Smooth muscle cell (in vitro differentiated cells): ENCODE data around the gene FHIT. TPM values are rescaled to one million over a fixed set of nuclear protein-coding genes. Genes with fewer than 3 reads are reported as not detected.

Experiments used
- DNase-seq: peaks from one replicate; lab custom pipeline; 2025; ENCODE audit not compliant: unreplicated experiment; lab: John Stamatoyannopoulos, UW
- H2AFZ ChIP-seq: fragments of 200-600 bp; sonication (generic); 2 replicates; pipeline ENCODE4 v1.6.0; 2016; ENCODE audit warnings: antibody characterized with exemption, low read depth, mild to moderate bottlenecking
- H3F3A ChIP-seq: fragments of 200-600 bp; sonication (generic); 2 replicates; pipeline ENCODE4 v1.6.0; 2017; ENCODE audit warnings: antibody characterized with exemption, low read depth
- H3K27ac ChIP-seq: fragments of 200-600 bp; sonication (generic); 2 replicates; pipeline ENCODE4 v1.5.1; 2016; ENCODE audit warnings: low read depth, mild to moderate bottlenecking
- H3K27me3 ChIP-seq: fragments of 200-600 bp; sonication (generic); 2 replicates; pipeline ENCODE4 v1.6.1; 2016; ENCODE audit warnings: low read depth, mild to moderate bottlenecking
- H3K36me3 ChIP-seq: fragments of 200-600 bp; sonication (generic); 2 replicates; pipeline ENCODE4 v1.5.1; 2016; ENCODE audit warnings: low read depth
- H3K4me1 ChIP-seq: fragments of 200-600 bp; sonication (generic); 2 replicates; pipeline ENCODE4 v1.5.1; 2016; ENCODE audit warnings: low read depth
- H3K4me2 ChIP-seq: fragments of 200-600 bp; sonication (generic); 2 replicates; pipeline ENCODE4 v1.6.0; 2016; ENCODE audit warnings: mild to moderate bottlenecking
- H3K4me3 ChIP-seq: fragments of 200-600 bp; sonication (generic); 2 replicates; pipeline ENCODE4 v1.5.1; 2016; ENCODE audit warnings: mild to moderate bottlenecking
- H3K79me2 ChIP-seq: fragments of 200-600 bp; sonication (generic); 2 replicates; pipeline ENCODE4 v1.6.0; 2016; ENCODE audit warnings: low read depth, mild to moderate bottlenecking
- H3K9ac ChIP-seq: fragments of 200-600 bp; sonication (generic); 2 replicates; pipeline ENCODE4 v1.6.0; 2016; ENCODE audit warnings: low read depth
- H3K9me3 ChIP-seq: fragments of 200-600 bp; sonication (generic); replicated peaks from 2 replicates; pipeline ENCODE4 v1.5.1; 2016; ENCODE audit warnings: low read depth
- H4K20me1 ChIP-seq: fragments of 200-600 bp; sonication (generic); 2 replicates; pipeline ENCODE4 v1.6.0; 2016; ENCODE audit warnings: low read depth
- WGBS: methylation state at CpG from one replicate; pipeline ENCODE4 v1.1.7; 2016; ENCODE audit warnings: low lambda C conversion rate; 5-methylcytosine and 5-hydroxymethylcytosine counted together
- polyA plus RNA-seq: library from polyadenylated mRNA; unstranded; fragments of >200 nt; fragmentation: Nextera tagmentation; extraction: Ambion mirVana; gene quantifications from 2 replicates; pipeline ENCODE4 v1.2.1, GENCODE V29; 2016
- total RNA-seq: library from RNA; depleted of rRNA; stranded (reverse); fragments of >200 nt; gene quantifications from 2 replicates; pipeline ENCODE4 v1.2.3, GENCODE V29; 2014
- TF ChIP-seq, protein P1 (sequence below): fragments of 200-600 bp; sonication (generic); IDR thresholded peaks from 2 replicates; pipeline ENCODE4 v1.5.1; 2017; ENCODE audit warnings: borderline replicate concordance, mild to moderate bottlenecking, antibody characterized with exemption; ENCODE audit not compliant: insufficient read depth, poor library complexity, severe bottlenecking

FHIT gene
- total and polyA plus RNA-seq, 2 experiments from 2014 or later: 5.9 to 6.7 TPM

DNA sequence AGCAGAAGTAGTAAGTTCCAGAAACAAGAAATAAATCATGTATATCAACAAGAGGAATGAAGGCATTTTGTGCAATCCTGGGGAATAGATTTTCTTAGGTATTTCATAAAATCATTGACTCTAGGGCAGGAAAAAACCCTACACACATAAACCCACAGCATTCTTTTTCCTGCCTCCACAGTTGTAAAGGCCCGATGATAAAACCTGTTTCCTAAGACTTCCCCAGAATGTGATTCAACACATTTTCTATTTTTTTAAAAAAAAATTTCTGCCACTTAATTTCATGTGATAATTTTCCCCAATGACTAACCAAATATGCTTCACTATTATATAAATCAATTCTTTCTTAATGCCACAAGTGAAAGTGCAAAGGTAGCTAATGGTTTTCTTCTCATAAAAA lies 407.0 kb downstream of the FHIT start:
- peaks cover 6% of the 10 kb centered on the region for H3F3A ChIP-seq
- H3K36me3 ChIP-seq: no peaks in the 10 kb centered on the region
- H3K79me2 ChIP-seq: no peaks in the 10 kb centered on the region
- WGBS: 22% methylated on average over 1 of the region's 1 CpG
- peaks cover 12% of the 10 kb centered on the region for H3K4me1 ChIP-seq
- no peak overlapping the region for H3K4me3 ChIP-seq
- H3K9ac ChIP-seq: no peak overlapping the region
- H2AFZ ChIP-seq: no peak overlapping the region
- H4K20me1 ChIP-seq: no peaks in the 10 kb centered on the region
- no peaks in the 10 kb centered on the region for H3K9me3 ChIP-seq
- TF ChIP-seq, protein P1, sequence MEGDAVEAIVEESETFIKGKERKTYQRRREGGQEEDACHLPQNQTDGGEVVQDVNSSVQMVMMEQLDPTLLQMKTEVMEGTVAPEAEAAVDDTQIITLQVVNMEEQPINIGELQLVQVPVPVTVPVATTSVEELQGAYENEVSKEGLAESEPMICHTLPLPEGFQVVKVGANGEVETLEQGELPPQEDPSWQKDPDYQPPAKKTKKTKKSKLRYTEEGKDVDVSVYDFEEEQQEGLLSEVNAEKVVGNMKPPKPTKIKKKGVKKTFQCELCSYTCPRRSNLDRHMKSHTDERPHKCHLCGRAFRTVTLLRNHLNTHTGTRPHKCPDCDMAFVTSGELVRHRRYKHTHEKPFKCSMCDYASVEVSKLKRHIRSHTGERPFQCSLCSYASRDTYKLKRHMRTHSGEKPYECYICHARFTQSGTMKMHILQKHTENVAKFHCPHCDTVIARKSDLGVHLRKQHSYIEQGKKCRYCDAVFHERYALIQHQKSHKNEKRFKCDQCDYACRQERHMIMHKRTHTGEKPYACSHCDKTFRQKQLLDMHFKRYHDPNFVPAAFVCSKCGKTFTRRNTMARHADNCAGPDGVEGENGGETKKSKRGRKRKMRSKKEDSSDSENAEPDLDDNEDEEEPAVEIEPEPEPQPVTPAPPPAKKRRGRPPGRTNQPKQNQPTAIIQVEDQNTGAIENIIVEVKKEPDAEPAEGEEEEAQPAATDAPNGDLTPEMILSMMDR: no peak
- peak overlapping the region; percentile 7 for H3K4me2 ChIP-seq
- no peaks in the 10 kb centered on the region for H3K27me3 ChIP-seq
- DNase-seq: no peak
- H3K27ac ChIP-seq: no peak overlapping the region

DNA sequence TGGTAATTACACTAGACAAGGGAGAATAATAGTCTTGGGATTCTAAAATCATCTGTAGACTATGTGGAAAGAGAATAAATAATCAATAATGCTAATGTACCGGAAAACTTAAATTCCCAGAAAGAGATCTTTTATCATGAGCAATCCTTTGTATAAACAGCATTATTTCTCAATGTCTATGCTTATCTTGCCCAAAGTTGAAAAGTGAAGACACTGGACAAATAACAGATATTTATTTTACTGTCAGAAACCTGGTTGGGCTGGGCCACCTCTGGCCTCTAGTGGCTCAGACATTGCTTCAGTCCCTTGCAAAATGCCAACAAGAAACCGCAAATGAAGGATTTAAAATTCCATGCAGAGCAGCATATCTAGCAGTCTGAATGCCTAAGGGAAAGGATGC lies 409.9 kb downstream of the FHIT start:
- Histone ChIP-seq H3F3A (peaks cover 6% of the 10 kb centered on the region), H3K4me3 (no peak overlapping the region), H3K9me3 (no peaks in the 10 kb centered on the region), H3K27me3 (no peaks in the 10 kb centered on the region), H3K9ac (no peak overlapping the region), H3K4me2 (peak overlapping the region; percentile 52), H3K27ac (peak overlapping the region; percentile 79), H4K20me1 (no peaks in the 10 kb centered on the region), H3K36me3 (no peaks in the 10 kb centered on the region), H3K4me1 (peaks cover 12% of the 10 kb centered on the region), H3K79me2 (no peaks in the 10 kb centered on the region), H2AFZ (no peak overlapping the region)
- TF ChIP-seq, protein P1: no peak
- WGBS: 33% methylated on average over 2 of the region's 2 CpGs
- no peak for DNase-seq

DNA sequence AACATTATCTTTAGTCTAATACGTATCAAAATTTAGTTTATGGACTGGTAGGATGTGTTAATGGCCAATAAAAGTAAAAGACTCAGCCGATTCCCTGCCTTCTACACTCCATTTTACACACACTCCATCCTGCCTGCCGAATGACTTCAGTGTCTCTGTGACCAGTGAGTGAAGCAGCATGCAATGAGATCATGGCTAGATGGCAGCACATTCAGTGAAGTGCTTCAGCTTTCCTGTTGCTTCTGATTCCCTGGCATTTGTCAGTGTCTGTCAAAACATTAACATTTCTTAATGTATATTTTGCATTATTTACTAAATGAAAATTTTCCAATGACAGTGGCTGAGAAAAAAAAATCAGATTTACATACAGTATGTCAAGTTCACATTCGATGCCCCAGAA lies 412.0 kb downstream of the FHIT start:
- 45% methylated on average over 4 of the region's 4 CpGs for WGBS
- no peak for DNase-seq
- Histone ChIP-seq H3K27me3 (no peaks in the 10 kb centered on the region), H3F3A (peaks cover 6% of the 10 kb centered on the region), H2AFZ (peak overlapping the region; percentile 65), H4K20me1 (no peaks in the 10 kb centered on the region), H3K4me1 (peaks cover 12% of the 10 kb centered on the region), H3K4me3 (no peak overlapping the region), H3K27ac (no peak overlapping the region), H3K9me3 (no peaks in the 10 kb centered on the region), H3K36me3 (no peaks in the 10 kb centered on the region), H3K79me2 (no peaks in the 10 kb centered on the region), H3K4me2 (no peak overlapping the region), H3K9ac (no peak overlapping the region)
- TF ChIP-seq, protein P1: no peak

DNA sequence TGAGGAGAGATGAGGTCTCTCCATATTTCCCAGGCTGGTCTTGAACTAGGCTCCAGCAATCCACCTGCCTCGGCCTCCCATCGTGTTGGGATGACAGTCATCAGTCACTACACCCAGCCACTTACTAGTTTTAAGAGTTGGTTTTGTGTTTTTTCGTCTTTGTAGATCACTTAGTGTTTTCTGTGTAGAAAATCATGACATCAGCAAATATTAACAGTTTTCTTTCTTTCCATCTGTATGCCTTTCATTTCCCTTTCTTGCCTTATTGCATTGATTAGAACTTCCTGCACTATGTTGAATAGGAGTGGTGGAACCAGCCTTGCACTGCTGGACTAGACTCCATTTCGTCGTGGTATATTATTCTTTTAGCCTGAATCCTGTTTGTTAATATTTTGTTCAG lies 415.5 kb downstream of the FHIT start:
- no peak for DNase-seq
- Histone ChIP-seq H3K9me3 (no peaks in the 10 kb centered on the region), H3K27me3 (no peaks in the 10 kb centered on the region), H3F3A (no peaks in the 10 kb centered on the region), H3K4me1 (no peaks in the 10 kb centered on the region), H3K9ac (no peak overlapping the region), H4K20me1 (no peaks in the 10 kb centered on the region), H3K4me3 (no peak overlapping the region), H3K27ac (no peak overlapping the region), H3K36me3 (no peaks in the 10 kb centered on the region), H3K79me2 (no peaks in the 10 kb centered on the region), H2AFZ (no peak overlapping the region), H3K4me2 (no peak overlapping the region)
- over 99% methylated on average over 5 of the region's 5 CpGs for WGBS
- TF ChIP-seq, protein P1: no peak
